Fibroblast of lung (primary cell): ENCODE data around the gene TMEM120A. TPM values are rescaled to one million over a fixed set of nuclear protein-coding genes. Genes with fewer than 3 reads are reported as not detected.

Source experiments
- DNase-seq, 2 donors: peaks; one replicate each; pipeline versions ENCODE4 v3.0.0 to v3.0.0-alpha.2; 2010; ENCODE audit warnings: low read depth in 2 of 2
- H2AFZ ChIP-seq: 2 replicates; pipeline ENCODE4 v1.5.1; 2012; ENCODE audit warnings: low read length, control low read depth, inconsistent platforms
- H3K27ac ChIP-seq: 2 replicates; pipeline ENCODE4 v1.5.1; 2011; ENCODE audit warnings: low read length, control low read depth; ENCODE audit not compliant: insufficient read depth
- H3K27me3 ChIP-seq: 2 replicates; pipeline ENCODE4 v1.5.1; 2011; ENCODE audit warnings: mild to moderate bottlenecking, low read length; ENCODE audit not compliant: control insufficient read depth, insufficient read depth
- H3K36me3 ChIP-seq: 2 replicates; pipeline ENCODE4 v1.5.1; 2011; ENCODE audit warnings: low read length; ENCODE audit not compliant: control insufficient read depth, insufficient read depth
- H3K4me1 ChIP-seq: 2 replicates; pipeline ENCODE4 v1.5.1; 2011; ENCODE audit warnings: low read length; ENCODE audit not compliant: control insufficient read depth, insufficient read depth; ENCODE audit errors: extremely low read depth
- H3K4me2 ChIP-seq: 2 replicates; pipeline ENCODE4 v1.5.1; 2011; ENCODE audit warnings: low read length, control low read depth; ENCODE audit not compliant: insufficient read depth; ENCODE audit errors: extremely low read depth
- H3K4me3 ChIP-seq, 4 experiments: fragments of 200-600 bp in 1 of 4; sonication (generic) in 1 of 4; replicated peaks in 1 of 4; 2 replicates each; pipeline ENCODE4 v1.5.1; 2011 to 2016; ENCODE audit warnings: low read length in 4 of 4, low read depth in 3 of 4, mild to moderate bottlenecking in 3 of 4, control low read depth in 2 of 4, inconsistent platforms in 1 of 4, mixed read lengths in 1 of 4; ENCODE audit not compliant: insufficient read depth in 1 of 4; ENCODE audit errors: control extremely low read depth in 1 of 4
- H3K79me2 ChIP-seq: 2 replicates; pipeline ENCODE4 v1.5.1; 2012; ENCODE audit warnings: mild to moderate bottlenecking, low read length, inconsistent platforms; ENCODE audit not compliant: control insufficient read depth, insufficient read depth
- H3K9ac ChIP-seq: 2 replicates; pipeline ENCODE4 v1.5.1; 2011; ENCODE audit warnings: mild to moderate bottlenecking, low read length, control low read depth; ENCODE audit not compliant: insufficient read depth
- H3K9me3 ChIP-seq: 2 replicates; pipeline ENCODE4 v1.5.1; 2012; ENCODE audit warnings: low read depth, low read length; ENCODE audit not compliant: control insufficient read depth, insufficient read depth
- H4K20me1 ChIP-seq: 2 replicates; pipeline ENCODE4 v1.5.1; 2011; ENCODE audit warnings: low read length; ENCODE audit not compliant: control insufficient read depth, insufficient read depth; ENCODE audit errors: extremely low read depth
- CTCF ChIP-seq, 2 donors: IDR thresholded peaks in 1 of 2; conservative IDR thresholded peaks in 1 of 2; 1 replicate in 1 of 2; 2 replicates in 1 of 2; pipeline ENCODE4 v1.5.1; 2011 to 2012; ENCODE audit warnings: low read length in 2 of 2, control low read depth in 1 of 2, inconsistent platforms in 1 of 2, low read depth in 1 of 2, mild to moderate bottlenecking in 1 of 2
- EZH2 ChIP-seq: IDR thresholded peaks from 2 replicates; pipeline ENCODE4 v1.5.1; 2012; ENCODE audit warnings: low read length, control low read depth, mild to moderate bottlenecking; ENCODE audit errors: missing control alignments
- polyA plus RNA-seq, 2 donors: library from polyadenylated mRNA; depleted of rRNA in 1 of 2; stranded (reverse) in 1 of 2; unstranded in 1 of 2; fragments of >200 nt; gene quantifications; 2 replicates each; pipeline ENCODE4 v1.2.1, GENCODE V29; 2011 to 2012; ENCODE audit warnings: missing spikeins in 1 of 2
- total RNA-seq: library from RNA; depleted of rRNA; stranded (reverse); fragments of >200 nt; gene quantifications from 2 replicates; pipeline ENCODE4 v1.2.1, GENCODE V29; 2014

The TMEM120A gene
- total and polyA plus RNA-seq, 2 donors (not counting 1 experiment from before 2014, with no cell fraction given): 56.1 to 62.3 TPM

GRCh38 chr7:75953931-75954330 is 40.5 kb downstream of the TMEM120A start:
- Histone ChIP-seq H3K9ac (no peak overlapping the region), H3K36me3 (peaks cover 8% of the 10 kb centered on the region), H2AFZ (no peak overlapping the region), H3K9me3 (no peaks in the 10 kb centered on the region), H3K4me3 (no peak overlapping the region), H3K27me3 (no peaks in the 10 kb centered on the region), H3K27ac (no peak overlapping the region), H3K4me1 (peaks cover 3% of the 10 kb centered on the region), H4K20me1 (no peaks in the 10 kb centered on the region), H3K79me2 (peaks cover 1% of the 10 kb centered on the region), H3K4me2 (no peak overlapping the region)
- no peak for TF ChIP-seq CTCF (conservative IDR thresholded peaks at IDR 0.05 in 1 of 2, IDR thresholded peaks at IDR 0.05 in 1 of 2; ENCODE audit: low read depth in 1 of 2, low read length in 2 of 2)
- TF ChIP-seq EZH2: no peak
- no peak for DNase-seq

- Histone ChIP-seq H3K36me3 (peaks cover 8% of the 10 kb centered on the region), H3K27ac (no peak overlapping the region), H3K27me3 (no peaks in the 10 kb centered on the region), H3K4me3 (no peak overlapping the region), H3K4me2 (no peak overlapping the region), H3K9me3 (no peaks in the 10 kb centered on the region), H4K20me1 (no peaks in the 10 kb centered on the region), H2AFZ (no peak overlapping the region), H3K79me2 (peaks cover 1% of the 10 kb centered on the region), H3K4me1 (peaks cover 3% of the 10 kb centered on the region), H3K9ac (no peak overlapping the region)
- TF ChIP-seq CTCF (conservative IDR thresholded peaks at IDR 0.05 in 1 of 2, IDR thresholded peaks at IDR 0.05 in 1 of 2; ENCODE audit: low read depth in 1 of 2, low read length in 2 of 2): no peak
- TF ChIP-seq EZH2: no peak
- no peak for DNase-seq
These were observed 41.0 kb downstream of the TMEM120A start for GRCh38 chr7:75953431-75953830.

DNA sequence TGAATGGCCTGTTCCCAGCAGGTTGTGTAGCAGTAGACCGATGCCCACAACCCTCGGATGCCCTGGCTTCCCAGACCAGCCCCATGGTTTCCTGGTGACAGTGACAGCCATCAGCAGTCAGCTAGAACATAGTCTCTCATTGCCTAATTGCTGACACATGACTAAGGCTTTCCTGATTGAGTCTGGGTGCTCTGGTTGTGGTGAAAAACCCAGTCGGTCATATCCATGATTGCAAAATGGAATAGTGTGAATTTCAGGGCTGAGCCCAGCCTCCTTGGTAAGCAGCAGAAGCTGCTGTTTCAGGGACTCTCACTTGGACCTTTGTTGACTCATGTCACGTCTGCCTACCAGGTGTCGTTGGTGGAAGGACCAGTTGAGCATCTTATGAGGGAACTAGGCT is 42.9 kb downstream of the TMEM120A start:
- Histone ChIP-seq H3K9me3 (no peaks in the 10 kb centered on the region), H3K9ac (no peak overlapping the region), H3K4me2 (no peak overlapping the region), H3K36me3 (peaks cover 6% of the 10 kb centered on the region), H2AFZ (no peak overlapping the region), H3K27ac (peak overlapping the region; percentile 26), H3K79me2 (peaks cover 1% of the 10 kb centered on the region), H3K4me3 (no peak overlapping the region), H3K27me3 (no peaks in the 10 kb centered on the region), H4K20me1 (no peaks in the 10 kb centered on the region), H3K4me1 (peaks cover 3% of the 10 kb centered on the region)
- TF ChIP-seq EZH2: no peak
- no peak for TF ChIP-seq CTCF (conservative IDR thresholded peaks at IDR 0.05 in 1 of 2, IDR thresholded peaks at IDR 0.05 in 1 of 2; ENCODE audit: low read depth in 1 of 2, low read length in 2 of 2)
- DNase-seq: peak; percentile 47 to 84
